H9 (cell line): ENCODE results near the gene MOB3B. TPM values are rescaled to one million over a fixed set of nuclear protein-coding genes. Genes with fewer than 3 reads are reported as not detected.

Source experiments
- DNase-seq: peaks from one replicate; pipeline ENCODE4 v3.0.0-alpha.2; 2017
- H2AFZ ChIP-seq: one replicate; pipeline ENCODE4 v1.6.1; 2013; ENCODE audit warnings: mild to moderate bottlenecking, low read length, control low read depth, moderate library complexity
- H2AK5ac ChIP-seq: 2 replicates; pipeline ENCODE4 v1.6.1; 2013; ENCODE audit warnings: low read length, control low read depth, mixed read lengths; ENCODE audit not compliant: insufficient read length
- H2BK120ac ChIP-seq: one replicate; pipeline ENCODE4 v1.6.1; 2013; ENCODE audit warnings: low read depth, mild to moderate bottlenecking, low read length, control low read depth, inconsistent platforms; ENCODE audit not compliant: poor library complexity, severe bottlenecking
- H2BK12ac ChIP-seq: 2 replicates; pipeline ENCODE4 v1.6.1; 2013; ENCODE audit warnings: low read length, control low read depth, mixed read lengths, low read depth; ENCODE audit not compliant: insufficient read length
- H2BK15ac ChIP-seq: 2 replicates; pipeline ENCODE4 v1.6.1; 2013; ENCODE audit warnings: low read depth, low read length, control low read depth
- H2BK20ac ChIP-seq: one replicate; pipeline ENCODE4 v1.6.1; 2013; ENCODE audit warnings: low read depth, mild to moderate bottlenecking, low read length, control low read depth, inconsistent platforms; ENCODE audit not compliant: poor library complexity, severe bottlenecking
- H2BK5ac ChIP-seq: 2 replicates; pipeline ENCODE4 v1.6.1; 2013; ENCODE audit warnings: low read length, control low read depth, mixed read lengths; ENCODE audit not compliant: insufficient read length
- H3K14ac ChIP-seq: 2 replicates; pipeline ENCODE4 v1.6.1; 2013; ENCODE audit warnings: low read length, control low read depth; ENCODE audit not compliant: insufficient read depth
- H3K18ac ChIP-seq: 2 replicates; pipeline ENCODE4 v1.6.1; 2013; ENCODE audit warnings: low read depth, mild to moderate bottlenecking, mixed read lengths, low read length, control low read depth; ENCODE audit not compliant: insufficient read length
- H3K23ac ChIP-seq: 2 replicates; pipeline ENCODE4 v1.6.1; 2013; ENCODE audit warnings: low read length, control low read depth, mixed read lengths, low read depth; ENCODE audit not compliant: insufficient read length
- H3K23me2 ChIP-seq: 2 replicates; pipeline ENCODE4 v1.6.1; 2013; ENCODE audit warnings: low read depth, mild to moderate bottlenecking, mixed read lengths, low read length, control low read depth; ENCODE audit not compliant: insufficient read length, poor library complexity, severe bottlenecking
- H3K27ac ChIP-seq: 2 replicates; pipeline ENCODE4 v1.5.1; 2013; ENCODE audit warnings: low read length, control low read depth, mixed read lengths, low read depth; ENCODE audit not compliant: insufficient read length
- H3K27me3 ChIP-seq: 2 replicates; pipeline ENCODE4 v1.6.1; 2013; ENCODE audit warnings: low read length, control low read depth, inconsistent platforms; ENCODE audit not compliant: insufficient read depth
- H3K4ac ChIP-seq: 2 replicates; pipeline ENCODE4 v1.6.1; 2013; ENCODE audit warnings: low read depth, mild to moderate bottlenecking, control low read depth, inconsistent platforms, low read length, moderate library complexity
- H3K4me1 ChIP-seq: 2 replicates; pipeline ENCODE4 v1.6.1; 2013; ENCODE audit warnings: low read length, control low read depth, inconsistent platforms; ENCODE audit not compliant: insufficient read depth
- H3K4me2 ChIP-seq: 2 replicates; pipeline ENCODE4 v1.6.1; 2013; ENCODE audit warnings: low read length, control low read depth, mixed read lengths; ENCODE audit not compliant: insufficient read length, insufficient read depth
- H3K56ac ChIP-seq: 2 replicates; pipeline ENCODE4 v1.6.1; 2013; ENCODE audit warnings: low read depth, mild to moderate bottlenecking, mixed read lengths, low read length, control low read depth; ENCODE audit not compliant: insufficient read length
- H3K79me1 ChIP-seq: 2 replicates; pipeline ENCODE4 v1.6.1; 2013; ENCODE audit warnings: low read depth, mild to moderate bottlenecking, moderate library complexity, low read length, control low read depth, inconsistent platforms; ENCODE audit not compliant: insufficient read depth, poor library complexity, severe bottlenecking
- H3K79me2 ChIP-seq: 2 replicates; pipeline ENCODE4 v1.6.1; 2013; ENCODE audit warnings: low read length, control low read depth, inconsistent platforms; ENCODE audit not compliant: insufficient read depth
- H3K9ac ChIP-seq: 2 replicates; pipeline ENCODE4 v1.6.1; 2013; ENCODE audit warnings: low read length, control low read depth, mixed read lengths; ENCODE audit not compliant: insufficient read length; ENCODE audit errors: extremely low read depth
- H3K9me3 ChIP-seq: one replicate; pipeline ENCODE4 v1.6.1; 2013; ENCODE audit warnings: low read depth, low read length, inconsistent platforms; ENCODE audit not compliant: control insufficient read depth
- H3T11ph ChIP-seq: one replicate; pipeline ENCODE4 v1.6.1; 2013; ENCODE audit warnings: mild to moderate bottlenecking, low read length, control low read depth, inconsistent platforms
- H4K20me1 ChIP-seq: one replicate; pipeline ENCODE4 v1.6.1; 2013; ENCODE audit not compliant: control insufficient read depth, insufficient read length, insufficient read depth
- H4K5ac ChIP-seq: 2 replicates; pipeline ENCODE4 v1.6.1; 2013; ENCODE audit warnings: low read depth, mild to moderate bottlenecking, mixed read lengths, low read length, control low read depth; ENCODE audit not compliant: insufficient read length
- H4K8ac ChIP-seq: replicated peaks from 2 replicates; pipeline ENCODE4 v1.6.1; 2013; ENCODE audit warnings: low read length, control low read depth, mixed read lengths, low read depth; ENCODE audit not compliant: insufficient read length
- H4K91ac ChIP-seq: 2 replicates; pipeline ENCODE4 v1.6.1; 2013; ENCODE audit warnings: low read depth, mild to moderate bottlenecking, moderate library complexity, mixed read lengths, low read length, control low read depth; ENCODE audit not compliant: insufficient read length
- H3K27ac Mint-ChIP-seq, 3 experiments: 2 replicates in 2 of 3; 3 replicates in 1 of 3; pipeline ENCODE4 v1.8.0; 2020 to 2021; ENCODE audit warnings: mixed read lengths in 3 of 3, mild to moderate bottlenecking in 1 of 3, moderate library complexity in 1 of 3
- H3K27me3 Mint-ChIP-seq: 2 replicates; pipeline ENCODE4 v1.8.0; 2021; ENCODE audit warnings: low read depth, mild to moderate bottlenecking, moderate library complexity, mixed read lengths
- H3K36me3 Mint-ChIP-seq, 3 experiments: 2 replicates in 2 of 3; 3 replicates in 1 of 3; pipeline ENCODE4 v1.8.0; 2020 to 2021; ENCODE audit warnings: low read depth in 3 of 3, mixed read lengths in 3 of 3; ENCODE audit not compliant: insufficient read depth in 1 of 3
- H3K4me1 Mint-ChIP-seq, 2 experiments: 2 replicates each; pipeline ENCODE4 v1.8.0; 2020; ENCODE audit warnings: mixed read lengths in 2 of 2
- H3K4me3 Mint-ChIP-seq, 2 experiments: 2 replicates in 1 of 2; 3 replicates in 1 of 2; pipeline ENCODE4 v1.8.0; 2020 to 2021; ENCODE audit warnings: mild to moderate bottlenecking in 2 of 2, mixed read lengths in 2 of 2, moderate library complexity in 1 of 2
- H3K9me3 Mint-ChIP-seq, 2 experiments: 2 replicates in 1 of 2; 3 replicates in 1 of 2; pipeline ENCODE4 v1.8.0; 2020; ENCODE audit warnings: mild to moderate bottlenecking in 2 of 2, mixed read lengths in 2 of 2, moderate library complexity in 1 of 2
- WGBS: extraction: QIAGEN DNeasy Blood & Tissue Kit; methylation state at CpG from one replicate; pipeline ENCODE4 v1.1.7; 2013; ENCODE audit warnings: missing lambda C conversion rate, low lambda C conversion rate, mixed read lengths; ENCODE audit not compliant: insufficient read length; ENCODE audit errors: extremely low coverage; 5-methylcytosine and 5-hydroxymethylcytosine counted together
- total RNA-seq: library from RNA; stranded (reverse); gene quantifications from 2 replicates; pipeline ENCODE4 v1.2.1, GENCODE V29; 2021
- TF ChIP-seq, protein P1 (sequence below): fragments of 200-600 bp; sonication (generic); conservative IDR thresholded peaks from 3 replicates; pipeline ENCODE4 v1.8.0; 2021; ENCODE audit warnings: antibody characterized with exemption, mild to moderate bottlenecking

MOB3B gene
- total RNA-seq, 1 experiment from 2014 or later, result 9.8 TPM

DNA sequence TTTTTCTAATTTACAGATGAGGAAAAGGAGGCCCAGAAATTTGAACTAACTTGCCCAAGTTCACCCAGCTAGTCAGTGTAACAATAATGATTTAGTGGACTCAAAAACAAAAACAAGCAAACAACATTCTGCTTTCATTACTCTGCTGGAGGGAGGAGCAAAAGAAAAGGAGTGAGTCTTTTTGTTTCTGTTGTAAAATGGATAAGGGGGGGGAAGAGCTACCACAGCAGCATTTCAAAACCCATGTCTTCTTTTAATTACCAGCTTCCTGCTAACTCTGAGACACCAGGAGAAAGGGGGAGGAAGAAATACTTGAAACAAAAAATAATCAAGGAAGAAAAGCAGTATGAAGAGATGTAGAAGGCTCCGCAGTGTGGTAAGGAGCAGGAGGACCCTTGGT is 193.5 kb downstream of the MOB3B start:
- no peak for DNase-seq
- H3K27me3 ChIP-seq, result no peaks in the 10 kb centered on the region
- no peak overlapping the region for H4K8ac ChIP-seq
- H3K9me3 ChIP-seq, result no peaks in the 10 kb centered on the region
- no peak overlapping the region for H3K4ac ChIP-seq
- no peak overlapping the region for H2BK15ac ChIP-seq
- no CpG with 5 or more reads among the region's 1 CpG for WGBS
- H3K4me1 ChIP-seq, result peaks cover 17% of the 10 kb centered on the region
- no peaks in the 10 kb centered on the region for H4K20me1 ChIP-seq
- TF ChIP-seq, protein P1, sequence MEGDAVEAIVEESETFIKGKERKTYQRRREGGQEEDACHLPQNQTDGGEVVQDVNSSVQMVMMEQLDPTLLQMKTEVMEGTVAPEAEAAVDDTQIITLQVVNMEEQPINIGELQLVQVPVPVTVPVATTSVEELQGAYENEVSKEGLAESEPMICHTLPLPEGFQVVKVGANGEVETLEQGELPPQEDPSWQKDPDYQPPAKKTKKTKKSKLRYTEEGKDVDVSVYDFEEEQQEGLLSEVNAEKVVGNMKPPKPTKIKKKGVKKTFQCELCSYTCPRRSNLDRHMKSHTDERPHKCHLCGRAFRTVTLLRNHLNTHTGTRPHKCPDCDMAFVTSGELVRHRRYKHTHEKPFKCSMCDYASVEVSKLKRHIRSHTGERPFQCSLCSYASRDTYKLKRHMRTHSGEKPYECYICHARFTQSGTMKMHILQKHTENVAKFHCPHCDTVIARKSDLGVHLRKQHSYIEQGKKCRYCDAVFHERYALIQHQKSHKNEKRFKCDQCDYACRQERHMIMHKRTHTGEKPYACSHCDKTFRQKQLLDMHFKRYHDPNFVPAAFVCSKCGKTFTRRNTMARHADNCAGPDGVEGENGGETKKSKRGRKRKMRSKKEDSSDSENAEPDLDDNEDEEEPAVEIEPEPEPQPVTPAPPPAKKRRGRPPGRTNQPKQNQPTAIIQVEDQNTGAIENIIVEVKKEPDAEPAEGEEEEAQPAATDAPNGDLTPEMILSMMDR, result no peak
- H3T11ph ChIP-seq, result no peak overlapping the region
- H3K27ac ChIP-seq, result no peak overlapping the region
- no peak overlapping the region for H3K14ac ChIP-seq
- no peak overlapping the region for H3K9ac ChIP-seq
- no peaks in the 10 kb centered on the region for H3K23me2 ChIP-seq
- no peaks in the 10 kb centered on the region for H3K79me2 ChIP-seq
- H2BK12ac ChIP-seq, result no peak overlapping the region
- no peak overlapping the region for H2BK5ac ChIP-seq
- Mint-ChIP-seq H3K27me3 (no peaks in the 10 kb centered on the region), H3K36me3 (peaks cover 0 to 2% (median 2%) of the 10 kb centered on the region in 3 experiments; a peak in 2 of 7 replicates), H3K4me1 (peaks cover 29 to 52% of the 10 kb centered on the region in 2 experiments), H3K27ac (peak overlapping the region in 1 of 3 experiments; percentile 84; a peak in 2 of 7 replicates), H3K4me3 (no peak overlapping the region), H3K9me3 (no peaks in the 10 kb centered on the region; a peak in 1 of 5 replicates)
- H2BK120ac ChIP-seq, result no peak overlapping the region
- H3K4me2 ChIP-seq, result no peak overlapping the region
- no peak overlapping the region for H2AK5ac ChIP-seq
- no peak overlapping the region for H3K56ac ChIP-seq
- H3K23ac ChIP-seq, result no peak overlapping the region
- no peak overlapping the region for H2BK20ac ChIP-seq
- no peak overlapping the region for H3K18ac ChIP-seq
- no peak overlapping the region for H4K5ac ChIP-seq
- H4K91ac ChIP-seq, result no peak overlapping the region
- H3K79me1 ChIP-seq, result no peaks in the 10 kb centered on the region
- no peak overlapping the region for H2AFZ ChIP-seq
